Measurements from ENCODE around the gene ADAMTS6.

The ADAMTS6 gene

GRCh38 chr5:65512170-65512937 is 30.6 kb upstream of the ADAMTS6 start:
- TF ChIP-seq, protein P1, sequence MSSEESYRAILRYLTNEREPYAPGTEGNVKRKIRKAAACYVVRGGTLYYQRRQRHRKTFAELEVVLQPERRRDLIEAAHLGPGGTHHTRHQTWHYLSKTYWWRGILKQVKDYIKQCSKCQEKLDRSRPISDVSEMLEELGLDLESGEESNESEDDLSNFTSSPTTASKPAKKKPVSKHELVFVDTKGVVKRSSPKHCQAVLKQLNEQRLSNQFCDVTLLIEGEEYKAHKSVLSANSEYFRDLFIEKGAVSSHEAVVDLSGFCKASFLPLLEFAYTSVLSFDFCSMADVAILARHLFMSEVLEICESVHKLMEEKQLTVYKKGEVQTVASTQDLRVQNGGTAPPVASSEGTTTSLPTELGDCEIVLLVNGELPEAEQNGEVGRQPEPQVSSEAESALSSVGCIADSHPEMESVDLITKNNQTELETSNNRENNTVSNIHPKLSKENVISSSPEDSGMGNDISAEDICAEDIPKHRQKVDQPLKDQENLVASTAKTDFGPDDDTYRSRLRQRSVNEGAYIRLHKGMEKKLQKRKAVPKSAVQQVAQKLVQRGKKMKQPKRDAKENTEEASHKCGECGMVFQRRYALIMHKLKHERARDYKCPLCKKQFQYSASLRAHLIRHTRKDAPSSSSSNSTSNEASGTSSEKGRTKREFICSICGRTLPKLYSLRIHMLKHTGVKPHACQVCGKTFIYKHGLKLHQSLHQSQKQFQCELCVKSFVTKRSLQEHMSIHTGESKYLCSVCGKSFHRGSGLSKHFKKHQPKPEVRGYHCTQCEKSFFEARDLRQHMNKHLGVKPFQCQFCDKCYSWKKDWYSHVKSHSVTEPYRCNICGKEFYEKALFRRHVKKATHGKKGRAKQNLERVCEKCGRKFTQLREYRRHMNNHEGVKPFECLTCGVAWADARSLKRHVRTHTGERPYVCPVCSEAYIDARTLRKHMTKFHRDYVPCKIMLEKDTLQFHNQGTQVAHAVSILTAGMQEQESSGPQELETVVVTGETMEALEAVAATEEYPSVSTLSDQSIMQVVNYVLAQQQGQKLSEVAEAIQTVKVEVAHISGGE (tag by site-specific recombination; conservative IDR thresholded peaks at IDR 0.05; ENCODE audit: low read depth): no peak
- TF ChIP-seq ZNF140 (tag by site-specific recombination; IDR thresholded peaks at IDR 0.05) (no peak), MYNN (tag by site-specific recombination; IDR thresholded peaks at IDR 0.05; ENCODE audit: borderline replicate concordance) (peak; percentile 78; the same call in 1 of the 2 replicates), ZNF76 (tag by site-specific recombination; IDR thresholded peaks at IDR 0.05; ENCODE audit: borderline replicate concordance, low read depth) (no peak), ZNF830 (tag by site-specific recombination; IDR thresholded peaks at IDR 0.05; ENCODE audit: low read depth) (no peak)
- TF ChIP-seq, protein P2, sequence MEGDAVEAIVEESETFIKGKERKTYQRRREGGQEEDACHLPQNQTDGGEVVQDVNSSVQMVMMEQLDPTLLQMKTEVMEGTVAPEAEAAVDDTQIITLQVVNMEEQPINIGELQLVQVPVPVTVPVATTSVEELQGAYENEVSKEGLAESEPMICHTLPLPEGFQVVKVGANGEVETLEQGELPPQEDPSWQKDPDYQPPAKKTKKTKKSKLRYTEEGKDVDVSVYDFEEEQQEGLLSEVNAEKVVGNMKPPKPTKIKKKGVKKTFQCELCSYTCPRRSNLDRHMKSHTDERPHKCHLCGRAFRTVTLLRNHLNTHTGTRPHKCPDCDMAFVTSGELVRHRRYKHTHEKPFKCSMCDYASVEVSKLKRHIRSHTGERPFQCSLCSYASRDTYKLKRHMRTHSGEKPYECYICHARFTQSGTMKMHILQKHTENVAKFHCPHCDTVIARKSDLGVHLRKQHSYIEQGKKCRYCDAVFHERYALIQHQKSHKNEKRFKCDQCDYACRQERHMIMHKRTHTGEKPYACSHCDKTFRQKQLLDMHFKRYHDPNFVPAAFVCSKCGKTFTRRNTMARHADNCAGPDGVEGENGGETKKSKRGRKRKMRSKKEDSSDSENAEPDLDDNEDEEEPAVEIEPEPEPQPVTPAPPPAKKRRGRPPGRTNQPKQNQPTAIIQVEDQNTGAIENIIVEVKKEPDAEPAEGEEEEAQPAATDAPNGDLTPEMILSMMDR (tag by site-specific recombination; IDR thresholded peaks at IDR 0.05): no peak
- TF ChIP-seq, protein P3, sequence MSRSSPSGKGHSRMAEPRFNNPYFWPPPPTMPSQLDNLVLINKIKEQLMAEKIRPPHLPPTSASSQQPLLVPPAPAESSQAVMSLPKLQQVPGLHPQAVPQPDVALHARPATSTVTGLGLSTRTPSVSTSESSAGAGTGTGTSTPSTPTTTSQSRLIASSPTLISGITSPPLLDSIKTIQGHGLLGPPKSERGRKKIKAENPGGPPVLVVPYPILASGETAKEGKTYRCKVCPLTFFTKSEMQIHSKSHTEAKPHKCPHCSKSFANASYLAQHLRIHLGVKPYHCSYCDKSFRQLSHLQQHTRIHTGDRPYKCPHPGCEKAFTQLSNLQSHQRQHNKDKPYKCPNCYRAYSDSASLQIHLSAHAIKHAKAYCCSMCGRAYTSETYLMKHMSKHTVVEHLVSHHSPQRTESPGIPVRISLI (tag by site-specific recombination; IDR thresholded peaks at IDR 0.05): no peak
- no peaks in the 10 kb centered on the region; a peak in 1 of 3 replicates for H3K36me3 ChIP-seq (ENCODE audit: control insufficient read depth in 2 of 2, insufficient read depth in 1 of 2, low read length in 2 of 2)
- H3K4me1 ChIP-seq (ENCODE audit: control insufficient read depth, insufficient read depth, low read length): no peaks in the 10 kb centered on the region
- H3K27ac ChIP-seq (ENCODE audit: extremely low read depth, low read depth, low read length): no peak overlapping the region
- no peak overlapping the region for H3K4me3 ChIP-seq (ENCODE audit: low read depth, low read length)
- ChIA-PET CTCF (interaction anchor here (1.0 kb wide), 1 partner anchor 1365 kb away, joined by 4 read pairs; no protein-coding TSS in a partner anchor), POLR2A (no interaction called here)
- no peaks in the 10 kb centered on the region for H3K9me3 ChIP-seq (ENCODE audit: control insufficient read depth, insufficient read depth, low read depth, low read length)

GRCh38 chr5:65508978-65509377 is 27.3 kb upstream of the ADAMTS6 start:
- H3K4me3 ChIP-seq (ENCODE audit: low read depth, low read length): no peak overlapping the region
- no peak for TF ChIP-seq ZNF26 (tag by site-specific recombination; IDR thresholded peaks at IDR 0.05)
- TF ChIP-seq, protein P4, sequence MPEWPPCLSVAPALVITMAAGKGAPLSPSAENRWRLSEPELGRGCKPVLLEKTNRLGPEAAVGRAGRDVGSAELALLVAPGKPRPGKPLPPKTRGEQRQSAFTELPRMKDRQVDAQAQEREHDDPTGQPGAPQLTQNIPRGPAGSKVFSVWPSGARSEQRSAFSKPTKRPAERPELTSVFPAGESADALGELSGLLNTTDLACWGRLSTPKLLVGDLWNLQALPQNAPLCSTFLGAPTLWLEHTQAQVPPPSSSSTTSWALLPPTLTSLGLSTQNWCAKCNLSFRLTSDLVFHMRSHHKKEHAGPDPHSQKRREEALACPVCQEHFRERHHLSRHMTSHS (tag by site-specific recombination; IDR thresholded peaks at IDR 0.05): no peak
- H3K27ac ChIP-seq (ENCODE audit: extremely low read depth, low read depth, low read length): no peak overlapping the region
- no peaks in the 10 kb centered on the region for H3K9me3 ChIP-seq (ENCODE audit: control insufficient read depth, insufficient read depth, low read depth, low read length)
- ChIA-PET CTCF (no interaction called here), POLR2A (no interaction called here)
- H3K36me3 ChIP-seq (ENCODE audit: control insufficient read depth in 2 of 2, insufficient read depth in 1 of 2, low read length in 2 of 2): no peaks in the 10 kb centered on the region
- H3K4me1 ChIP-seq (ENCODE audit: control insufficient read depth, insufficient read depth, low read length): no peaks in the 10 kb centered on the region

- Histone ChIP-seq H3K36me3 (ENCODE audit: control insufficient read depth in 2 of 2, insufficient read depth in 1 of 2, low read length in 2 of 2) (no peaks in the 10 kb centered on the region), H3K27ac (ENCODE audit: extremely low read depth, low read depth, low read length) (no peak overlapping the region), H3K4me1 (ENCODE audit: control insufficient read depth, insufficient read depth, low read length) (no peaks in the 10 kb centered on the region), H3K4me3 (ENCODE audit: low read depth, low read length) (no peak overlapping the region), H3K9me3 (ENCODE audit: control insufficient read depth, insufficient read depth, low read depth, low read length) (no peaks in the 10 kb centered on the region)
- POLR2A ChIA-PET: no interaction called here
- no peak for TF ChIP-seq ZNF239 (tag by site-specific recombination; IDR thresholded peaks at IDR 0.05)
- TF ChIP-seq ZNF23 (tag by site-specific recombination; IDR thresholded peaks at IDR 0.05; ENCODE audit: borderline replicate concordance): no peak
- no peak for TF ChIP-seq ZNF561 (tag by site-specific recombination; IDR thresholded peaks at IDR 0.05; ENCODE audit: borderline replicate concordance)
- no peak for TF ChIP-seq ZNF621 (tag by site-specific recombination; IDR thresholded peaks at IDR 0.05)
- no peak for TF ChIP-seq ZNF354C (tag by site-specific recombination; IDR thresholded peaks at IDR 0.05; ENCODE audit: borderline replicate concordance, low read depth)
- no peak for TF ChIP-seq ZBTB17 (tag by site-specific recombination; IDR thresholded peaks at IDR 0.05)
- TF ChIP-seq ZNF600 (tag by site-specific recombination; IDR thresholded peaks at IDR 0.05): no peak
- no peak for TF ChIP-seq ZNF791 (tag by site-specific recombination; IDR thresholded peaks at IDR 0.05)
- no peak for TF ChIP-seq ZNF19 (tag by site-specific recombination; IDR thresholded peaks at IDR 0.05; ENCODE audit: low read depth)
- TF ChIP-seq, protein P5, sequence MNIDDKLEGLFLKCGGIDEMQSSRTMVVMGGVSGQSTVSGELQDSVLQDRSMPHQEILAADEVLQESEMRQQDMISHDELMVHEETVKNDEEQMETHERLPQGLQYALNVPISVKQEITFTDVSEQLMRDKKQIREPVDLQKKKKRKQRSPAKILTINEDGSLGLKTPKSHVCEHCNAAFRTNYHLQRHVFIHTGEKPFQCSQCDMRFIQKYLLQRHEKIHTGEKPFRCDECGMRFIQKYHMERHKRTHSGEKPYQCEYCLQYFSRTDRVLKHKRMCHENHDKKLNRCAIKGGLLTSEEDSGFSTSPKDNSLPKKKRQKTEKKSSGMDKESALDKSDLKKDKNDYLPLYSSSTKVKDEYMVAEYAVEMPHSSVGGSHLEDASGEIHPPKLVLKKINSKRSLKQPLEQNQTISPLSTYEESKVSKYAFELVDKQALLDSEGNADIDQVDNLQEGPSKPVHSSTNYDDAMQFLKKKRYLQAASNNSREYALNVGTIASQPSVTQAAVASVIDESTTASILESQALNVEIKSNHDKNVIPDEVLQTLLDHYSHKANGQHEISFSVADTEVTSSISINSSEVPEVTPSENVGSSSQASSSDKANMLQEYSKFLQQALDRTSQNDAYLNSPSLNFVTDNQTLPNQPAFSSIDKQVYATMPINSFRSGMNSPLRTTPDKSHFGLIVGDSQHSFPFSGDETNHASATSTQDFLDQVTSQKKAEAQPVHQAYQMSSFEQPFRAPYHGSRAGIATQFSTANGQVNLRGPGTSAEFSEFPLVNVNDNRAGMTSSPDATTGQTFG (tag by site-specific recombination; IDR thresholded peaks at IDR 0.05; ENCODE audit: borderline replicate concordance): no peak
- CTCF ChIA-PET: interaction anchor here (0.6 to 0.7 kb wide), 2 partner anchors 23 to 100 kb away, joined by 3 to 4 read pairs; no protein-coding TSS in a partner anchor
Observed at GRCh38 chr5:65506961-65507360, 25.2 kb upstream of the ADAMTS6 start.

Measured in HEK293 (cell line).